Measurements from ENCODE around the gene TPCN2.
"Not testable (repeated sequence)": the region's sequence is repeated elsewhere in the genome, so short reads cannot be mapped to it uniquely, and the experiment has no call there.

Gene TPCN2

GRCh38 chr11:69133251-69133650 is 84.5 kb downstream of the TPCN2 start:
- DNase-seq = no peak

- DNase-seq = not testable (repeated sequence)
Observed at GRCh38 chr11:69134182-69134581, 85.5 kb downstream of the TPCN2 start.

DNA sequence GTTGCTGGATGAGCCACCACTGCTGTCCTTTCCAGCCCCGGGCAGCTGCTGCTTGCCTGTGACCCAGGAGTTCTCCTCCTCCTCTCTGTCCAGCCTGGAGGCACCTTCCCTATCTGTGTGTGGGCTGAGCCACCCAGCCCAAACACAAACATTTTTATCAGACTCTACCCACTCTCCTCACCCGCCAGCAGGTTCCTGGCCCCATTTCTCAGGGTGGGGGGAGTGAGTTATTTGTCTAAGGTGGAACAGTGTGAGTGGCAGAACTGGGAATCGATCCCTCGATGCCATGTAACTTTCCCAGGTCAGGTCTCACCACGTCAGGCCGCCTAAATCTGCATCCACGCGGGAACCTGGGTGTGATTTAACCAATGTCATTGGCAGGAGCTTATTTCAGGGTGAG is 86.2 kb downstream of the TPCN2 start:
- DNase-seq = no peak

DNA sequence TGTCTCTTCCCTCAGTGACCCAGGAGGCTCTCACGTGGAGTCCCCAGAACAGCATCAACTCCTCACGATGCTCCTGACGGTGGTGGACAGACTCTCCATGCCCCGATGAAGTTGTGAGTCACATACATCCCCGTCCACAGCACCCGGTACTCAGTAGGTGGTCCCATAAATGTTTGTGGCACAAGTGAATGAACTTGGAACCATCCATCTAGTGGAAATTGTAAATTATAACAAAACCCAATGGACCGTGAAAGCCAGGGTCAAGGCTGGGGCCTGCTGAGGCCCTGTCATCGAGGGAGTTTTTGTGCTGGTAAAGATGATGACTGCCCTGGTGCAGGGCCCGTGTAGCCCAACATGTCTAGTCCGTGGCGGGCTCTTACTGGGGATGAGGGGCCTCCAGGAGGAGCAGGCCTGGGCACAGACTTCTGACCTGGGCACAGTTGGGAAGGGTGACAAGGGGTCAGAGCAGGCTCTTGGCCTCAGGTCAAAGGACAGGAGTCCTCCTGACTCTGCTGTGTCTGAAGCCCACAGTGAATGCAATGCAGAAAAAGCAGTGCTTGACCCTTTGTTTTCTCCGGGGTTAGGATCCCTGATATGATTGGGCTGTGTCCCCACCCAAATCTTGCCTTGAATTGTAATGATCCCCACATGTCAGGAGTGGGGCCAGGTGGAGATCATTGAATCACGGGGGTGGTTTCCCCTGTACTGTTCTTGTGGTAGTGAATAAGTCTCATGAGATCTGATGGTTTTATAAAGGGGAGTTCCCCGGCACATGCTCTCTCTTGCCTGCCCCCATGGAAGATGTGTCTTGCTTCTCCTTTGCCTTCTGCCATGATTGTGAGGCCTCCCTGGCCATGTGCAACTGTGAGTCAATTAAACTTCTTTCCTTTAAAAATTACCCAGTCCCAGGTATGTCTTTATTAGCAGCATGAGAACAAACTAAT is 87.0 kb downstream of the TPCN2 start:
- no peak for DNase-seq

GRCh38 chr11:69136471-69136870 is 87.7 kb downstream of the TPCN2 start:
- DNase-seq = no peak

- no peak for DNase-seq
Observed at GRCh38 chr11:69137151-69137844, 88.6 kb downstream of the TPCN2 start.

GRCh38 chr11:69138265-69138664 is 89.5 kb downstream of the TPCN2 start:
- DNase-seq = no peak

- not testable (repeated sequence) for DNase-seq
Observed at GRCh38 chr11:69140161-69140560, 91.4 kb downstream of the TPCN2 start.

DNA sequence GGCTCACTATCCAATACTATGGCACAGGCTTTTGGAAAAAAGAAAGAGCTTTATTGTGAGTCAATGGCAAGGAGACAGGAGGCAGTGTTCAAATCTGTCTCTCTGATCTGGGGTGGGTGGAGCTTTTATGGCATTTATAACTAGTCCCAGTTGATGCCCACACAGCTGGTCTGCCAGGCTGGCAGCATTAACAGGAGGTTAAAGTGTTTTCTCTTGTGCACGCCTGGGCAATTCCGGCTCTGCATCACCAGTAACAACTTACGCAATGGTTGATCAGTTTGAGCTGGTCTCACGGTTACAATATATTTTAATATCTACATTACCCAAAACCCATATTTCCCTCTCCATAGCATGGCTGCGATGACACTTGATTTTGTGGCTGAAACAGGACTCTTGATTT is 91.9 kb downstream of the TPCN2 start:
- no peak for DNase-seq

GRCh38 chr11:69141742-69142141 is 93.0 kb downstream of the TPCN2 start:
- no peak for DNase-seq

DNA sequence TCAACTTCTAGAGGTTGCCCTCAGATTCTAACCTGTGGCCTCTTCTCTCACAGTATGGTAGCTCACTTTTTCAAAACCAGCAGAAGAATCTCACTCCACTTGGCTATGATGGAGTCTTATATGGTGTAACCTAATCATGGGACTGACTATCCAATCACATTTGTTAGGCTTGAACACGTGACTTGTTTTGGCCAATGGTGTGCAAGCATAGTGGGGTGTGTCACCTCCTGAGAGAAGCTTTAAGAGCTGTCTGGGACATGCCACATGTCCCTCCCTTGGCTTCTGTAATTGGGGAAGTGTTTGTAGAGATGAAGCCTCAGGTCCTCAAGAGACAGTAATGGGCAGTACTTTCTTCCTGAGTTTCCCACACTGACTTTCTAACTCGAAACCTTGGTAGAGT is 94.2 kb downstream of the TPCN2 start:
- DNase-seq = no peak

DNA sequence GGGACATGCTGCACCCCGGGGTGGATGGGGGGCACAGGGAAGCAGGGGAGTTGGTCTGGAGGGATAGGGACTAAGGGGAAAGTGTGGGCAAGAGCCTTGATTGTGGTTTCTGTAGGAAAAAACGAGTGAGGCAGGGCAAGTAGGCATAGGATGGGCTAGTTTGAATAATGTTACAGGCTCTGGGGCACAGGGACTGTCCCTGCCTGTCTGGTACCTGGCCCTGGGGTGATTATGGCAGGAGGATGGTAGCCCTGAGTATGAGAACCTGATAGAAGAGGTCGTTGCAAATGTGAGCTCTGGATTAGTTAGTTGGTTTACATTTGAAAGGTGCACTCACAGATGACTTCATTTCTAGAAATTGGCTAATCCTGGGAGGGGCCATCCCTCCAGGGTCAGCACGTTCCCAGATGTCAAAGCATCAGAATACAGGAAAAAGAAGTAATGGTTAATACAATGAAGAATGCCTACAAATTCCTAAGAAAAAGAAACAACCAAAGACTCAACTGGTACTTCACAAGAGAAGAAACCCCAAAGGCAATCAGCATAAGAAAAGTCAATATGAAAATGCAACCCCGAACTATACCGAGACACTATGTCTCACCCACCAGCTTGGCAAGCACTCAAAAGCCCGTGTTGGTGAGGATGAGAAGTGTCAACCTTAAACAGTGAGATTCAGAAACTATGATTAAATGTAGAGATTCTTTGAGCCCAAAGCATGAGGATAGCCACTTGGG is 95.8 kb downstream of the TPCN2 start:
- no peak for DNase-seq

GRCh38 chr11:69145050-69145380 is 96.3 kb downstream of the TPCN2 start:
- no peak for DNase-seq

GRCh38 chr11:69148377-69148762 is 99.6 kb downstream of the TPCN2 start:
- DNase-seq = no peak

GRCh38 chr11:69148806-69149205 is 100.1 kb downstream of the TPCN2 start:
- DNase-seq = no peak

DNA sequence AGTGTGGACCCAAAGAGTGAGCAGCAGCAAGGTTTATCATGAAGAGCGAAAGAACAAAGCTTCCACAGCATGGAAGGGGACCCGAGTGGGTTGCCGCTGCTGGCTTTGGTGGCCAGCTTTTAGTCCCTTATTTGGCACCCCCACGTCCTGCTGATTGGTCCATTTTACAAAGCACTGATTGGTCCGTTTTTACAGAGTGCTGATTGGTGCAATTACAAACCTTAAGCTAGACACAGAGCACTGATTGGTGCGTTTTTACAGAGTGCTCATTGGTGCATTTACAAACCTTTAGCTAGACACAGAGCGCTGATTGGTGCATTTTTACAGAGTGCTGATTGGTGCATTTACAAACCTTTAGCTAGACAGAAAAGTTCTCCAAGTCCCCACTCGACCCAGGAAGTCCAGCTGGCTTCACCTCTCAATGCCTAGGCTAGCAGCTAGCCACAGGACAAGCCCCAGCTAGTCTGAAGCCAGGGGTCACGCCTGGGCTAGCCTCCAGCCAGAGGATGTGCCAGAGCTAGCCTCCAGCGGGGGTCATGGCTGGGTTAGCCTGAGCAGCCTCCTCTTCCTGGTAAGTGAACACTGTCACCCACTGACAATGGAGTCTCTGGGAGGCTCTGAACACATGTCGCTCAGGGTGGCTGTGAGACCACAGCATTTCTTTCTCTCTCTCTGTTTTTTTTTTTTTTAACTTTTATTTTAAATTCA is 100.8 kb downstream of the TPCN2 start:
- DNase-seq = not testable (repeated sequence)

DNA sequence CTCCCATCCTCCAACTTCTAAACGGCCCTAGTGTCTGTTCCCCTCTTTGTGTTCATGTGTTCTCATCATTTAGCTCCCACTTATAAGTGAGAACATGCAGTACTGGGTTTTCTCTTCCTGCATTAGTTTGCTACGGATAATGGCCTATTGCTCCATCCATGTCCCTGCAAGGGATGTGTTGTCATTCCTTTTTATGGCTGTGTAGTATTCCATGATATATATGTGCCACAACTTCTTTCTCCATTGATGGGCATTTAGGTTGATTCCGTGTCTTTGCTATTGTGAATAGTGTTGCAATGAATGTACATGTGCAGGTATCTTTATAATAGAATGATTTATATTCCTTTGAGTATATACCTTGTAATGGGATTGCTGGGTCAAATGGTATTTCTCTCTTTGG is 101.4 kb downstream of the TPCN2 start:
- no peak for DNase-seq

DNA sequence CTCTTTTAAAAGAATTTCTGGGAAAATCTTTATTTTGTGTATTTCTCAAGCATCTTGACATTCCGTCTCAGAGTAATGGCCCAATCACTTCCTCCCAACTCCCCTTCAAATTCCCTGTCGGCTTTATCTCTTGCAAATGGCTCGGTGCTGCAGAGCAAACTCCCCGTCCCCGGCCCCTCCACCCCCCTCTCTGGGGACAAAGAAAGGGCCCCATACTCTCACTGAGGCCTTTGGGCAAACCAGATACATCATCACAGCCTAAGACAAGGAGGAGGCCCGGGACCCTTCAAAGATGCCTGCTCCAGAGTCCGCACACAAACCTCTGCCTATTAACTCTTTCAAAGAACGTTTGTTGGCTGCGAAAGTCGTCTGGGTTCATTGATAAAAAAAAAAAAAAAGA is 103.1 kb downstream of the TPCN2 start:
- DNase-seq = no peak

DNA sequence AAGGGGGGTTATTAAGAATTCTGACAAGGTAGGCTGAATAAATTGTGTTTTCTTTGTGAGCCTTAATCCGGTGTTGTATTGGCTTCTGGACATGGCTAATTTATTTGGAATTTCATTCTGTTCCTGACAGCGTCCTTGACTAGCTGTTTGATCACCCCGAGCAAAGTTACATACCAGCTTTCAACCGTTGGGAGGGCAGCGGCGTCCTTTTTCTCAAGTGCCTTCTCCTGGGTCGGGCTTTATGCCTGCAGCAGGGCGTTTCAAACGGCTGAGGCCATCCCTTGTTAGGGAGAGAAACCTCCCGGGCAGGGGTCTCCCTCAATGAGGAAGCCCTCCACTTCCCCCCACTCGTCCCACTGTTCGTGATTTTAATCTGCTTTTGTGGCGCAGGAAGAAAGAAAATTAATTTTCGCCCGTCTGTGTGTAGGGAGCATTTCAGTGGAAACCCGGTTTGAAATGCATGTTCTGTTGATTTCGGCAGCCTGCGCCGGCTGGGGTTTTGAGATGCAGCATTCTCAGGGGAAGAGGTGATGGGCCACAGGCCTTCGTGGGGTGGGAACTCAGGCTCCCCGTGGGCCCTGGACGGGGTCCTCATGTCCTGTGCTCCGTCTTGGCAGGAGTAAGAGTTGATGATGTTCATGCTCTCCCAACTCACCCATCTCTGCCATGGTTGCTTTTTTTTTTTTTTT is 104.1 kb downstream of the TPCN2 start:
- DNase-seq = no peak

DNA sequence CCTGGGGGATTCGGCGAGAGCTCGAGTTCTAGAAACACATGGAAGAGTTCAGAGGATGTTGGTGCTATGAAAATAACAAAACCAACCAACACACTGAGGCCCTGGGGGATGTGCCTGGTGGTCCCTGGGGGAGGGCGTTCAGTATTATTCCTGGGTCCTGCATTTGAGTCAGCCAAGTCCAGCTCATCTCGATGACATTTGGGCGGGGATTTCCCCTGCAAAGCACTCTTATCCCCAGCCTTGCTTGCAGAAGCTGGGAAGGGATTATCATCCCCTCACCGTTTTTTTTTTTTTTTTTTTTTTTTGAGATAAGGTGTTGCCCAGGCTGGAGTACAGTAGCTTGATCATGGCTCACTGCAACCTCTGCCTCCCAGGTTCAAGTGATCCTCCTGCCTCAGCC is 104.9 kb downstream of the TPCN2 start:
- no peak for DNase-seq

DNA sequence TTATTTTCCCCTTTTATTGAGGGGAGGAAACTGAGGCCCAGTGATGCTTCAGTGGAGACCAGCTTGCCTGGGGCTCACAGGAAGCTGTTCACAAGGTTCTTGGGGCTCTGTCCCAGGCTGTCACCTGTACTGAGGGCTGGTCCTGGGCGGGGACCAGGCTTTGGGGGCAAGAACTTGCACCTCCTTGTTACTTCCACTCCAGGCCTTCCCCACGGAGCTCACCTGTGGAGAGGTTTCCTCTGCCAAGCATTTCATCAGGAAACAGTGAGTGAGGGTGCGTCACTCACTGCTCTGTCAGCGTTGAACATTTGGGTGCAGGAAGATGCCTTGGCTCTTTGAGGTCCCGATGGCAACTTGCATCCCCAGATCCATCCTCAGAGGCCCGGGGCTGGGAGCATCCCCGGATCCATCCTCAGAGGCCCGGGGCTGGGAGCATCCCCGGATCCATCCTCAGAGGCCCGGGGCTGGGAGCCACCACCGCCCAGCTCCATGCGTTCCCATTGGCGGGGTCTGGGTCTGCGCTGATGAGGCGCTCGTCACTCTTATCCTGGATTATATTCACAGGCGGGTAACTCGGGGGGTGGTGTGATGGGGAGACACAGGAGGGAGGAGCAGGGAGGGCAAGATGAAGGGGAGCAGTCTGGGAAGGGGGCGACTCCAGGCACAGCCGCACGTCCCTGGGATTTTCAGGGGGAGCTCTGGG is 105.6 kb downstream of the TPCN2 start:
- DNase-seq = no peak

- DNase-seq = no peak
Observed at GRCh38 chr11:69154938-69155301, 106.2 kb downstream of the TPCN2 start.

Data from GOT3 (cell line).